BE2C (cell line): ENCODE results near the gene ALDH7A1.

Experiments used
- DNase-seq: peaks from one replicate; pipeline ENCODE4 v3.0.0-alpha.2; 2020
- H3K27me3 ChIP-seq: fragments of 250-450 bp; sonication (Bioruptor Pico); 2 replicates; pipeline ENCODE4 v1.5.1; 2020; ENCODE audit warnings: mild to moderate bottlenecking
- H3K36me3 ChIP-seq: fragments of 250-450 bp; sonication (Bioruptor Pico); 2 replicates; pipeline ENCODE4 v1.5.1; 2020; ENCODE audit warnings: mild to moderate bottlenecking
- H3K4me1 ChIP-seq: fragments of 250-450 bp; sonication (Bioruptor Pico); 2 replicates; pipeline ENCODE4 v1.5.1; 2020
- H3K4me3 ChIP-seq: 2 replicates; pipeline ENCODE4 v1.5.1; 2011; ENCODE audit warnings: low read depth, low read length
- H3K9me3 ChIP-seq: fragments of 250-450 bp; sonication (Bioruptor Pico); 2 replicates; pipeline ENCODE4 v1.5.1; 2020
- CTCF ChIP-seq: IDR thresholded peaks from 2 replicates; pipeline ENCODE4 v1.5.1; 2012; ENCODE audit warnings: mild to moderate bottlenecking, low read depth, low read length

ALDH7A1 gene

GRCh38 chr5:126499278-126499677 is 95.7 kb downstream of the ALDH7A1 start:
- Histone ChIP-seq H3K4me3 (no peak overlapping the region), H3K4me1 (no peaks in the 10 kb centered on the region), H3K27me3 (no peaks in the 10 kb centered on the region), H3K9me3 (no peaks in the 10 kb centered on the region), H3K36me3 (no peaks in the 10 kb centered on the region)
- no peak for DNase-seq
- no peak for TF ChIP-seq CTCF

DNA sequence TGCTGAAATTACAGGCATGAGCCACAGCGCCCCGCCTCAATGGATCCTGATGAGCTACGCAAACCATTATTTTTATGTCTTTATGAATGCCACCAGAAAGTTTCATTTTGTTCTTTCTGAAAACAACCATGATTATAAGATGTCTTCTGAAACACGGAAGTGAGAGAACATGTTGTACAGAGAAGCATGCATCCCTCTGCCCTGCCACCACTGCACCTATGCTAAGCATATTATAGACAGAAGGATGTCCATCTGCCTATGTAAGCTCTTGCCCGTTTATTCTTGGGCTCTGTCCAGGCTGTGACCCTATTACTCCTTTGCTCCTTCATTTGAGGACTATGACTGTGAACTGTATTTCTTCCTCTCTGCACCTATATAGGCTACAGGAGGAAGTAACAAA is 97.5 kb downstream of the ALDH7A1 start:
- no peak for TF ChIP-seq CTCF
- Histone ChIP-seq H3K9me3 (no peaks in the 10 kb centered on the region), H3K36me3 (no peaks in the 10 kb centered on the region), H3K27me3 (no peaks in the 10 kb centered on the region), H3K4me3 (no peak overlapping the region), H3K4me1 (no peaks in the 10 kb centered on the region)
- DNase-seq, result no peak

DNA sequence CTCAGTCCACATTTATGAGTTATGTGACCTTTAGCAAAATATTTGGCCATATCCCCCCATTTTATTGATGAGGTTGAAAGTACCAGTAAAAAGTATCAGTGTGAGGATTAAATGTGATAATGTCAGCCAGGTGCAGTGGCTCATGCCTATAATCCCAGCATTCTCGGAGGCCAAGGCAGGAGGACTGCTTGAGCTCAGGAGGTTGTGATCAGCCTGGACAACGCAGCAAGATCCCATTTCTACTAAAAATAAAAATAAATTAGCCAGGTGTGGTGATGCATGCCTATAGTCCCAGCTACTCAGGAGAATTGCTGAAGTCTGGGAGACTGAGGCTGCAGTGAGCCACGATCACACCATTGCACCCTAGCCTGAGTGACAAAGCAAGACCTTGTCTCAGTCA is 100.6 kb downstream of the ALDH7A1 start:
- TF ChIP-seq CTCF, result no peak
- H3K9me3 ChIP-seq, result no peaks in the 10 kb centered on the region
- no peak overlapping the region for H3K4me3 ChIP-seq
- no peaks in the 10 kb centered on the region for H3K36me3 ChIP-seq
- no peaks in the 10 kb centered on the region for H3K27me3 ChIP-seq
- no peaks in the 10 kb centered on the region for H3K4me1 ChIP-seq
- no peak for DNase-seq

DNA sequence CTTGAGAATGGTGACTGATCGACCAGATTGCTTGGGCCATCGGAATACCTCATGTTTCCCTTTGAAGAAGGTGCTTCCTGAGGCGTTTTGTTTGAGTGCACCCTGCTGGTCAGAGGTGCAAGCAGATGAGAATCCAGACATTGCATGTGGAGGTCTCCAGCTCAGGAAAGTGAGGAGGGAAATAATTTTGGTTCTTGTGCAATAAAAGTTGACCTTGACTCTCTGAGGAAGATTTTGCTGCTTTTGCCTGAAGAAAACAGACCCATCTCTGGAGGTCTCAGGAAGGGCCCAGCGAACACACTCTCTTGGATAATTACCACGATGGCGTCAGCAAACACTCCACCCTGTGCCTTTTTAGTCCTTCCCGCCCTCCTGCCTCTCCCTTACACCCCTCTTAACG is 102.1 kb downstream of the ALDH7A1 start:
- H3K4me3 ChIP-seq, result no peak overlapping the region
- no peaks in the 10 kb centered on the region for H3K4me1 ChIP-seq
- peak; percentile 54 for TF ChIP-seq CTCF
- no peaks in the 10 kb centered on the region for H3K36me3 ChIP-seq
- no peaks in the 10 kb centered on the region for H3K9me3 ChIP-seq
- DNase-seq, result peak; percentile 12
- no peaks in the 10 kb centered on the region for H3K27me3 ChIP-seq

- no peaks in the 10 kb centered on the region for H3K36me3 ChIP-seq
- no peak overlapping the region for H3K4me3 ChIP-seq
- H3K4me1 ChIP-seq, result no peaks in the 10 kb centered on the region
- no peaks in the 10 kb centered on the region for H3K27me3 ChIP-seq
- TF ChIP-seq CTCF, result no peak
- no peak for DNase-seq
- no peaks in the 10 kb centered on the region for H3K9me3 ChIP-seq
These were observed 104.7 kb downstream of the ALDH7A1 start for GRCh38 chr5:126490167-126490940.

DNA sequence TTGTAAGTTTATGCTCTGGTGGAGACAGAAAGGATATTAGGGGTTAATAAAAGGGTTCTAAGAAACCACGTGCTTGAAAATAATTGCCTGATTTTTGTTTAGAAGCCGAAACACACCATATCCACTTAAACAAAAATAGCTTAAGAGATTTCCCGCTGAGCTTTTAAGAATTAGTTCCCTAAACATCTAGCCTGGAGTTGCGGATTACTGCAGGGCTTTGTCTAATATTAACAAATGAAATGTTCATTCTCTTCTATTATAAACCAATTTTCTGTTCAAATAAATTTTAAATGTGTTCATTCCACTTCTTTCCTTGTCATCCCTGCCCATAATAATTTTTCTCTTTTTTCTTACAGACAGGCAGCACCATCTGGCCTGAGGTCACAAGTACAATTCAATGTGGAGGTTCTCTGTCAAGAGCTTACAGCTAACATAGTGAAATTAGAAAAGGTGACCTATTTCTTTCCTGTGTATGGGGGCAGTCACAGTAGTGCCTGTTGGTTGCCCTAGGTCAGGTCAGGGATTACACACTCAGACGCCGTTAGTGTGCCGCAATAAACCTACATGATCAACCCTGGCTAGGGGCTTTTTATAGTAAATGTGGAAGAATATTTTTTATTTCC is 106.5 kb downstream of the ALDH7A1 start:
- no peak for TF ChIP-seq CTCF
- H3K27me3 ChIP-seq, result no peaks in the 10 kb centered on the region
- no peak overlapping the region for H3K4me3 ChIP-seq
- no peaks in the 10 kb centered on the region for H3K9me3 ChIP-seq
- no peak for DNase-seq
- no peaks in the 10 kb centered on the region for H3K36me3 ChIP-seq
- H3K4me1 ChIP-seq, result no peaks in the 10 kb centered on the region
